H54 (cell line): ENCODE results near the gene MINAR2.

Source experiments
- DNase-seq: peaks from one replicate; pipeline ENCODE4 v3.0.0; 2011; ENCODE audit warnings: low spot score, mixed read lengths; ENCODE audit not compliant: insufficient read length
- FAIRE-seq: peaks from 3 replicates; lab custom pipeline; 2011; peaks lifted over from hg19 to GRCh38; lab: Jason Lieb, UNC
- POLR2A ChIP-seq: IDR thresholded peaks from 2 replicates; pipeline ENCODE4 v1.6.1; 2011; ENCODE audit warnings: low read depth, mild to moderate bottlenecking, low read length

MINAR2 gene, protein sequence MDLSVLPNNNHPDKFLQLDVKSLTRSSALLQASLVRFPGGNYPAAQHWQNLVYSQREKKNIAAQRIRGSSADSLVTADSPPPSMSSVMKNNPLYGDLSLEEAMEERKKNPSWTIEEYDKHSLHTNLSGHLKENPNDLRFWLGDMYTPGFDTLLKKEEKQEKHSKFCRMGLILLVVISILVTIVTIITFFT

GRCh38 chr5:129747572-129748407 lies at the start of gene MINAR2:
Gene MINAR2 (plus strand): TSS chr5:129748094. CDS start chr5:129748191, 97 bp downstream.
- FAIRE-seq: no peak
- TF ChIP-seq POLR2A: no peak
- no peak for DNase-seq

GRCh38 chr5:129698661-129699060 lies 49.2 kb upstream of the MINAR2 start:
- DNase-seq (no peak), FAIRE-seq (no peak)
- no peak for TF ChIP-seq POLR2A

DNA sequence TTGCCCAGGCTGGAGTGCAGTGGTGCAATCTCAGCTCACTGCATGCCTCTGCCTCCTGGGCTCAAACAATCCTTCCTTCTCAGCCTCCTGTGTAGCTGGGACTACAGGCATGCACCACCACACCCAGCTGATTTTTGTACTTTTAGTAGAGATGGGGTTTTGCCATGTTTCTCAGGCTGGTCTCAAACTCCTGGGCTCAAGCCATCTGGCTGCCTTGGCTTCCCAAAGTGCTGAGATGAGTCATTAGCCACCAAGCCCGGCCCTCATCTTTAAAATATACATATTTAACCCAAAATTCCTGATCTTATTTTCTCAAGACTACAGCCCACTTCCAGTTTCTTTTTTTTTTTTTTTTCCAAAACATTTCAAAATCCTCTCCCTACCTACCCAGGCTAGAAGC lies 31.7 kb upstream of the MINAR2 start:
- FAIRE-seq: no peak
- TF ChIP-seq POLR2A: no peak
- no peak for DNase-seq

DNA sequence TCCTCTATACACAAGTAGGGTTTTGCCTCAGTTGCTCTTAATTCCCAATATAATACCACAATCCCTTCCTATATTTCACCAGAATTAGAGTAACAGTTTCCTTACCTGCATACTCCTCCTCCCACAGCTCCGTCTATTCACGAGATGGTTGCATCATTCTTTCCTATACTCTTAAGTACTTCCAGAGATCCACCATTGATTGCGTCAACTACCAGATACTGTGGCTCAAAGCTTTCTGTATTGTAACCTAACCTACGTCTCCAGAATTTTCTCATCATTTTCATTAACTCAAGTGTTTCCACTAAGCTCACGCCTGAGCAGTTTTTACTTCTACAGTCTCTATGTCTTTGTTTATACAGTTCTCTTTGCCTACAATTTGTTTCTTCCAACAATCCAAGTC lies 31.2 kb upstream of the MINAR2 start:
- FAIRE-seq: no peak
- TF ChIP-seq POLR2A: no peak

GRCh38 chr5:129717751-129718310 lies 30.1 kb upstream of the MINAR2 start:
- DNase-seq: no peak
- no peak for TF ChIP-seq POLR2A
- FAIRE-seq: no peak

More for the DNA sequence above, 31.2 kb upstream of the MINAR2 start:
- DNase-seq: no peak

DNA sequence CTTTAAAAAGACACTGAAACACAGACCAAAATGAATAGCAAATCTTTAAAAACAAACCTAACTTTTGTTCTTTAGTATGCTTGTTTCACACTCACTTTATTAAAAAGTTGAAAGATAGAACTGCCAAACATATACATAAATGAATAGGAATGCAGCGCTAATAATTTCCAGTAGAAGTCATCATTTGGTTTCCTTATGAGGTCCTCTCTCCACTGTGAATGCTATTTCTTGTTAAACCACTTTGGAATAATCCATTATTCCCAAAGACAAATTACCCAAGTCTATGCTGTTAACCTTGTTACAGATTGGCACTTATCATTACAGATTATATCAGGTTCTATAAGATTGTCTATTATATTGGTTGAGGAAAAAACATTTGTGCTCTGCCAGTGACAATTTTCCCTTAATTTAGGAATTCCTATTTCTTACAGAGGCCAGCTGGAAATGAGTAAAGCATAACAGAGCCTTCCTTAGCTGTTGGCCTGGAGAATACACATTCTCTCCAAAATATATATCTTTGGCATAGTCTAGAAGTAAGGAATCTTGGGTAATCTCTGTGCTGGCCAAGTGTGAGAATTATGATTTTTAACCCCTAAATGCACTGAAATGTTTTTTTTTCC lies 29.3 kb upstream of the MINAR2 start:
- DNase-seq (no peak), FAIRE-seq (no peak)
- no peak for TF ChIP-seq POLR2A

- DNase-seq: no peak
- no peak for FAIRE-seq
- TF ChIP-seq POLR2A: no peak
Measured at GRCh38 chr5:129724222-129724621, 23.7 kb upstream of the MINAR2 start.

DNA sequence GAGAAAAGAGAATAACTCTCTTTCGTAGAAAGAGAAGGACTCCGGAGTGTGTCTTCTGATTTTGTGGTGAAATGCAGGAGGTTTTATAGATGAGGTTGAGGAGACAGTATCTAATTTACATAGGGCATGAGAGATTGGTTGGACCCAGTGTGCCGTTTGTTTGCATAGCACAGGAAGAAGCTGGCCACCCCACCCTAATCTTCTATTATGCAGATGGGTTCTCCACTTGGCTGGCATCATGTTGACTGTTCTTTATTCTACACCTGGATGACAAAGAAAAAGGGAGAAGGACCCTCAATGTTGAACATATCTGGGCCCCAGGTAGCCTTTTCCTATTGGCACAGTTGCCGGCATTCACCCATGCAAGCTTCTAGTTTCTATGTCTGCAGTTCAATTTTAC lies 23.2 kb upstream of the MINAR2 start:
- DNase-seq (no peak), FAIRE-seq (no peak)
- TF ChIP-seq POLR2A: no peak

GRCh38 chr5:129739773-129740172 lies 8.1 kb upstream of the MINAR2 start:
- no peak for DNase-seq
- FAIRE-seq: no peak
- no peak for TF ChIP-seq POLR2A

- DNase-seq: no peak
- no peak for FAIRE-seq
- no peak for TF ChIP-seq POLR2A
Measured at GRCh38 chr5:129743541-129744187, 4.2 kb upstream of the MINAR2 start.

- FAIRE-seq: no peak
- no peak for DNase-seq
- TF ChIP-seq POLR2A: no peak
Measured at GRCh38 chr5:129745997-129746396, 1.9 kb upstream of the MINAR2 start.

DNA sequence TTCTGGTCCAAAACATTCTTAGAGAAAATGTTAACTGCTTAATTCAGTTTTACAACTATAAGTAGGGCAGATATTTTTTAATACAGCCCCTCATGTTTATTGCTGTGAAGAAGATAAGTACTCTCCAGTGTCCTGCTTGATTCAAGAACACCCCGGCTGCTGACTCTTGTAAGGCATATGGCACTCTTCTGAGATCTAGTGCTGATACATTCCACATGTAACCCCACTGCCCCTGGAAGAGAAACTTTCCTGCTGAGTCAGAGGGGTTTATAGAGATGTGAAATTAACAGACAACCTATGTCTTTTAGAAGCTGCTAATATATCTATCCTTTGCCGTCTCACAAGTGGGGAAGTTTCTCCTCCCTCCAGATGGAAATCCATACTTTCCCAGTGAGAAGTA lies 1.0 kb upstream of the MINAR2 start:
- no peak for TF ChIP-seq POLR2A
- DNase-seq (no peak), FAIRE-seq (no peak)
